Measurements from ENCODE around the gene OCA2. TPM values are rescaled to one million over a fixed set of nuclear protein-coding genes. Genes with fewer than 3 reads are reported as not detected.

Gene OCA2
- total and polyA plus RNA-seq, 2 of the 8 experiments (the other 6 are each of a cell fraction or from before 2014, with no cell fraction given): 0.20 TPM

DNA sequence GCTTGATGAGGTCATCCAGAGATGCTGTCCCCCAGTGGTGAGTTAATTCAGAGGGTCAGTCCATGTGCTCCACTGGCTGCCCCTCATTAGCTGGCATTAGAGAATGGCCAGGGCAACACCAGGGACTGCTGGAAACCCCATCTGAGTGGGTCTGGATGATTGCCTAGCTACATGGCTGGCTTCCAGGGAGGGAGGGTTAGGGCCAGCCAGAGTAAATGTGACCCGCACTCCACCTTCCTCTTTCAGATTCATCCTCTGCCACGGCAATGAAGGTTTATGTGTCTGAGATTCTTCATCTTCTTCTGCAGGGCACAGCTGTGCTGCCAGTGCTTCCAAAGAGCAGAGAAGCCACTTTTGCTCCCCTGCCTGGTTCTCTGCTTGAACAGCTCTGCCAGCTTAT lies 391.9 kb downstream of the OCA2 start:
- no peak overlapping the region for H2BK20ac ChIP-seq (ENCODE audit: low read length)
- H3K23me2 ChIP-seq (ENCODE audit: low read depth, low read length): no peaks in the 10 kb centered on the region
- no peak overlapping the region for H3K4me2 ChIP-seq (ENCODE audit: insufficient read depth in 1 of 2, low read depth in 2 of 2, low read length in 2 of 2)
- no peak overlapping the region for H3K4me3 ChIP-seq (ENCODE audit: extremely low read depth in 1 of 4, insufficient read depth in 2 of 4, low read depth in 3 of 4, low read length in 4 of 4)
- no peaks in the 10 kb centered on the region for H3K79me1 ChIP-seq (ENCODE audit: low read depth, low read length)
- no peak overlapping the region for H2BK120ac ChIP-seq (replicated peaks; ENCODE audit: low read depth, low read length)
- H2AK5ac ChIP-seq (ENCODE audit: low read depth, low read length): no peak overlapping the region
- no peak overlapping the region for H2BK5ac ChIP-seq (ENCODE audit: low read depth, low read length)
- H3K23ac ChIP-seq (ENCODE audit: insufficient read length): no peak overlapping the region
- H3K9ac ChIP-seq (replicated peaks in 1 of 4; ENCODE audit: extremely low read depth in 1 of 4, low read depth in 3 of 4, low read length in 3 of 4): no peak overlapping the region
- H3K27ac ChIP-seq (ENCODE audit: low read depth, low read length): no peak overlapping the region
- ChIA-PET POLR2A (ENCODE audit: partially characterized antibody) (no interaction called here), CTCF (ENCODE audit: partially characterized antibody) (interaction anchor here (0.6 to 2.7 kb wide), 4 partner anchors 7 to 373 kb away, joined by 3 to 14 read pairs (median 3); no protein-coding TSS in a partner anchor)
- FAIRE-seq (no peak), DNase-seq (ENCODE audit: low read depth in 1 of 2, low spot score in 2 of 2) (no peak)
- no peak overlapping the region for H2AFZ ChIP-seq (ENCODE audit: low read length)
- H4K5ac ChIP-seq (ENCODE audit: insufficient read length, low read depth, low read length): no peak overlapping the region
- H3K4me1 ChIP-seq (replicated peaks in 1 of 4; ENCODE audit: control insufficient read depth in 3 of 4, insufficient read depth in 4 of 4, low read length in 3 of 4): no peaks in the 10 kb centered on the region; a peak in 1 of 7 replicates
- no peak overlapping the region for H2BK15ac ChIP-seq (ENCODE audit: low read length)
- no peaks in the 10 kb centered on the region for H4K20me1 ChIP-seq (replicated peaks in 1 of 2; ENCODE audit: control insufficient read depth in 1 of 2, insufficient read depth in 2 of 2, low read length in 2 of 2)
- H4K91ac ChIP-seq (replicated peaks; ENCODE audit: insufficient read length, low read length): no peak overlapping the region
- H3K27me3 ChIP-seq (replicated peaks in 1 of 4; ENCODE audit: control insufficient read depth in 3 of 4, extremely low read depth in 1 of 4, insufficient read depth in 3 of 4, low read length in 3 of 4): no peaks in the 10 kb centered on the region
- H3K9me3 ChIP-seq (ENCODE audit: insufficient read depth in 2 of 2, low read depth in 1 of 2, low read length in 1 of 2): peaks cover 0 to 3% of the 10 kb centered on the region in 2 experiments; a peak in 1 of 4 replicates
- TF ChIP-seq NANOG (IDR thresholded peaks at IDR 0.05; ENCODE audit: insufficient read depth, low read depth, low read length, poor library complexity, severe bottlenecking) (no peak), CHD2 (IDR thresholded peaks at IDR 0.05; ENCODE audit: low read length) (no peak), CREB1 (IDR thresholded peaks at IDR 0.05) (no peak), CEBPB (IDR thresholded peaks at IDR 0.05; ENCODE audit: low read depth, low read length) (no peak), BACH1 (IDR thresholded peaks at IDR 0.05; ENCODE audit: low read length) (no peak), PHF8 (conservative IDR thresholded peaks at IDR 0.05; ENCODE audit: low read depth, low read length) (no peak)
- H3K56ac ChIP-seq (replicated peaks; ENCODE audit: insufficient read length, low read depth, low read length): no peak overlapping the region
- WGBS, 2 experiments (ENCODE audit: extremely low coverage in 1 of 2, insufficient coverage in 1 of 2, insufficient read length in 1 of 2, insufficient replicate concordance in 2 of 2, low coverage in 1 of 2, low lambda C conversion rate in 2 of 2, missing lambda C conversion rate in 1 of 2): 93% methylated on average over 2 of the region's 2 CpGs; no CpG with 5 or more reads in 1 of the 2 experiments
- no peak overlapping the region for H2BK12ac ChIP-seq (ENCODE audit: low read depth, low read length)
- H3K36me3 ChIP-seq (ENCODE audit: control insufficient read depth in 2 of 4, insufficient read depth in 4 of 4, low read length in 3 of 4): no peaks in the 10 kb centered on the region
- H3K18ac ChIP-seq (ENCODE audit: extremely low read depth, low read length): no peak overlapping the region
- H3K4ac ChIP-seq (replicated peaks; ENCODE audit: insufficient read length, low read depth, low read length): no peak overlapping the region
- no peaks in the 10 kb centered on the region for H3K79me2 ChIP-seq (ENCODE audit: control insufficient read depth in 1 of 2, insufficient read depth in 2 of 2, low read length in 2 of 2)
- no peak overlapping the region for H3K14ac ChIP-seq (ENCODE audit: insufficient read length)
- no peak overlapping the region for H4K8ac ChIP-seq (ENCODE audit: extremely low read depth, insufficient read depth, low read length)

All from H1 (cell line).